Mucosa of descending colon (tissue), 3 donors: ENCODE measurements around the gene RSPH6A. TPM values are rescaled to one million over a fixed set of nuclear protein-coding genes. Genes with fewer than 3 reads are reported as not detected.

Experiments used
- ATAC-seq: fragments of 200-7000 bp; cut with Tn5 transposase; one replicate; pipeline ENCODE4 v1.9.1; 2020; ENCODE audit warnings: mild to moderate bottlenecking, moderate library complexity
- DNase-seq, 3 donors: peaks; one replicate each; pipeline ENCODE4 v3.0.0-alpha.2; 2020
- H3K36me3 ChIP-seq: fragments of 200-600 bp; one replicate; pipeline ENCODE4 v1.8.0; 2021; ENCODE audit warnings: low read depth, mild to moderate bottlenecking
- H3K4me1 ChIP-seq: fragments of 200-600 bp; one replicate; pipeline ENCODE4 v1.8.0; 2021; ENCODE audit warnings: low read depth, mild to moderate bottlenecking
- H3K4me3 ChIP-seq: fragments of 200-600 bp; one replicate; pipeline ENCODE4 v1.8.0; 2021; ENCODE audit warnings: mild to moderate bottlenecking
- H3K9me3 ChIP-seq: fragments of 200-600 bp; one replicate; pipeline ENCODE4 v1.8.0; 2021; ENCODE audit warnings: mild to moderate bottlenecking
- intact Hi-C, 2 donors: fragments of 100-400 bp; cut with DNase I in 1 of 2; cut with micrococcal nuclease in 1 of 2; formaldehyde crosslinking; loops; one replicate each; pipeline versions ENCODE4 v1.11.0 to v1.11.1; 2022; cut with DNase I, micrococcal nuclease
- total RNA-seq, 3 donors: library from RNA; stranded (reverse); fragmentation: NEBNext Ultra II Directional in 2 of 3; extraction: Animal tissue kit (Norgen Biotek cat#: 25700) in 2 of 3; gene quantifications; one replicate each; pipeline versions ENCODE4 v1.2.1 to v1.2.4, GENCODE V29; 2021 to 2023
- TF ChIP-seq, protein P1 (sequence below): fragments of 200-600 bp; IDR thresholded peaks from one replicate; pipeline ENCODE4 v1.8.0; 2022; ENCODE audit warnings: antibody characterized with exemption, mild to moderate bottlenecking
- donor health status: DM: no; HTN: no; CAD: no; lungs with moderate emphysema.
- donor health status: DM: no; HTN: no; CAD: no.
- donor health status: DM: no; HTN: yes; CAD: no.

RSPH6A gene
- total RNA-seq, 3 donors from 2014 or later, result 0.16 to 0.24 (median 0.20) TPM

- Histone ChIP-seq H3K4me1 (peaks cover 23% of the 10 kb centered on the region), H3K36me3 (no peaks in the 10 kb centered on the region), H3K4me3 (peak overlapping the region; percentile 81), H3K9me3 (no peaks in the 10 kb centered on the region)
- intact Hi-C loops, result no loop called here
- peak; percentile 45 for ATAC-seq
- DNase-seq, result peak in 2 of 3 donors; percentile 64 to 72
- TF ChIP-seq, protein P1, sequence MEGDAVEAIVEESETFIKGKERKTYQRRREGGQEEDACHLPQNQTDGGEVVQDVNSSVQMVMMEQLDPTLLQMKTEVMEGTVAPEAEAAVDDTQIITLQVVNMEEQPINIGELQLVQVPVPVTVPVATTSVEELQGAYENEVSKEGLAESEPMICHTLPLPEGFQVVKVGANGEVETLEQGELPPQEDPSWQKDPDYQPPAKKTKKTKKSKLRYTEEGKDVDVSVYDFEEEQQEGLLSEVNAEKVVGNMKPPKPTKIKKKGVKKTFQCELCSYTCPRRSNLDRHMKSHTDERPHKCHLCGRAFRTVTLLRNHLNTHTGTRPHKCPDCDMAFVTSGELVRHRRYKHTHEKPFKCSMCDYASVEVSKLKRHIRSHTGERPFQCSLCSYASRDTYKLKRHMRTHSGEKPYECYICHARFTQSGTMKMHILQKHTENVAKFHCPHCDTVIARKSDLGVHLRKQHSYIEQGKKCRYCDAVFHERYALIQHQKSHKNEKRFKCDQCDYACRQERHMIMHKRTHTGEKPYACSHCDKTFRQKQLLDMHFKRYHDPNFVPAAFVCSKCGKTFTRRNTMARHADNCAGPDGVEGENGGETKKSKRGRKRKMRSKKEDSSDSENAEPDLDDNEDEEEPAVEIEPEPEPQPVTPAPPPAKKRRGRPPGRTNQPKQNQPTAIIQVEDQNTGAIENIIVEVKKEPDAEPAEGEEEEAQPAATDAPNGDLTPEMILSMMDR, result no peak
Observed at GRCh38 chr19:45862271-45862563, 47.1 kb upstream of the RSPH6A start.

DNA sequence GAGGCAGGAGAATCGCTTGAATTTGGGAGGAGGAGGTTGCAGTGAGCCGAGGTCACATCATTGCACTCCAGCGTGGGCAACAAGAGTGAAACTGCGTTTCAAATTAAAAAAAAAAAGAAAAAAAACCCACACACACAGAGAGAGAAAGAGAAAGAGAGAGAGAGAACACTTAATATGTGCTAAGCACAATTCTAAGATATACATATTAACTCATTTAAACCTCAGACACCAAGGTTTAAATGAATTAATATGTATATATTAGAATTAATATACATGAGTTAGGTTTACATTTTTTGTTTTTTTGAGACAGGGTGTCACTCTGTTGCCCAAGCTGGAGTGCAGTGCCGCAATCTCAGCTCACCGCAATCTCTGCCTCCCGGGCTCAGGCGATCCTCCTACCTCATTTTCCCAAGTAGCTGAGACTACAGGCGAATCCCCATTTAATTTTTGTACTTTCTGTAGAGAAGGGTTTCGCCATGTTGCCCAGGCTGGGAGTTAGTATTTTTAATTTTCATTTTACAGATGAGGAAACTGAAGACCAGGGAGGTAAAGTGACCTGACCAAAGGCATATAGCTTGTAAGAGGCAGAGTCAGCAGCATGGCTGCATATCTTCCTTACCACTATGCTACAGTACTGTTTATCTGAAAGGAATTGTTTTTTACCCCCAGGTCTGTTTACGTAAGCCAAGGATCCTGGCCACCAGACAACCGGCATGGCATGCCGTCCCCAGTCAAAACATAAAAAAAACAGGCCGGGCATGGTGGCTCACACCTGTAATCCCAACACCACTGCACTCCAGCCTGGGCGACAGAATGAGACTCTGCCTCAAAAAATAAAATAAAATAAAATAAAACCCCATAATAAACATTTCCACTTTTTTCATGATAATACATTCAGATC is 45.5 kb upstream of the RSPH6A start:
- no peak for ATAC-seq

GRCh38 chr19:45854167-45854778 is 39.2 kb upstream of the RSPH6A start:
- intact Hi-C loops, result no loop called here
- DNase-seq, result peak in 1 of 3 donors; percentile 12
- Histone ChIP-seq H3K36me3 (no peaks in the 10 kb centered on the region), H3K4me3 (no peak overlapping the region), H3K4me1 (no peaks in the 10 kb centered on the region), H3K9me3 (no peaks in the 10 kb centered on the region)
- TF ChIP-seq, protein P1, result no peak
- ATAC-seq, result no peak

More for the DNA sequence above, 45.5 kb upstream of the RSPH6A start:
- Histone ChIP-seq H3K9me3 (no peaks in the 10 kb centered on the region), H3K4me1 (peaks cover 23% of the 10 kb centered on the region), H3K36me3 (no peaks in the 10 kb centered on the region), H3K4me3 (no peak overlapping the region)
- TF ChIP-seq, protein P1, result no peak
- intact Hi-C loops, result no loop called here
- peak in 2 of 3 donors; percentile 20 to 22 for DNase-seq

DNA sequence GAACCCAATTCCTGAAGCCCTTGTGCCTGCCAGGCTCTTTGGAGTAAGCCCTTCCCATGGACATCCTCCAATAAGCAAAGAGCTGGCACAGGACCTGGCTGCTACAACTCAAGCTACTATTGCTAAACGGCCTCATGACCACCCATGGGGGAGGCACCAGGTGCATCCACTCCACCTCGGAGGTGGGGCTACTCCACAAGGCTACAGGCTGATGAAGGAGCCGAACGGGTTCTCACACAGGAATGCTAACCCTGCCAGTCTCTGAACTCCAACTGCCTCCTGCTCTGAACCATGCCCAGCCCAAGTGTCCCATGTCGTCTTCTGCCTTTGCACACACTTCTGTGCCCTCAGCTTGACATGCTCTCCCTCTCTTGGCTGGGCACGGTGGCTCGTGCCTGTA is 37.9 kb upstream of the RSPH6A start:
- DNase-seq (peak in 1 of 3 donors; percentile 11), ATAC-seq (no peak)
- H3K4me1 ChIP-seq, result no peaks in the 10 kb centered on the region
- TF ChIP-seq, protein P1, result no peak
- no peaks in the 10 kb centered on the region for H3K9me3 ChIP-seq
- no peak overlapping the region for H3K4me3 ChIP-seq
- intact Hi-C loops, result no loop called here
- H3K36me3 ChIP-seq, result no peaks in the 10 kb centered on the region

- ATAC-seq, result no peak
- intact Hi-C loops, result no loop called here
- no peaks in the 10 kb centered on the region for H3K9me3 ChIP-seq
- TF ChIP-seq, protein P1, result no peak
- no peak for DNase-seq
- H3K36me3 ChIP-seq, result no peaks in the 10 kb centered on the region
- H3K4me1 ChIP-seq, result no peaks in the 10 kb centered on the region
- H3K4me3 ChIP-seq, result no peak overlapping the region
Observed at GRCh38 chr19:45852145-45852750, 37.1 kb upstream of the RSPH6A start.
